ENCODE data around the gene TMEM222. TPM values are rescaled to one million over a fixed set of nuclear protein-coding genes. Genes with fewer than 3 reads are reported as not detected.

Gene TMEM222
- total RNA-seq, 2 experiments from 2014 or later = 22.0 to 25.4 TPM

DNA sequence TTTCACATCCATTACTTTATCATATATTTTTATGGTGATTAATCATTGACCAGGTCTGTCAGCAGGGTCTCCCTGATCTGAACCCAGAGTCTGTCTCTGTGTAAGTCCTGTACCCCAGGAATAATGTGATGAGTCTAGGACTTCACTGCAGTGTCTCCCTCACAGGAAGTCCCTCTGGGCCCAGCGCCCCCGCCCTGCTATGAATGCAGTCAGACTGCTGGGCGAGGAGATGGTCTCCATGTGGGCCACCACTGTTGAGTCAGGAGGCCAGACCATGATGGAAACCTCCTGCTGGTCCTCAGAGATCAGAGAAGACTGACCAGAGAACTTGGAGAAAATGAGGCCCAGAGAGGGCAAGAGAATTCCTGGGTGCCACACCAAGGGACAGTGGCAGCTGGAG is 9.5 kb downstream of the TMEM222 start:
- intact Hi-C loops (cut with micrococcal nuclease) = no loop called here
- H3K27ac Mint-ChIP-seq = no peak overlapping the region
- ATAC-seq (no peak), DNase-seq (no peak)
- ChIA-PET CTCF (interaction anchor here (1.1 to 4.8 kb wide), 4 partner anchors 8 to 64 kb away, joined by 3 to 48 read pairs (median 36); no protein-coding TSS in a partner anchor), POLR2A (interaction anchor here (0.9 to 4.3 kb wide), 2 partner anchors 11 to 35 kb away, joined by 3 to 25 read pairs; partner anchors contain the start of gene SYTL1)
- peaks cover 22% of the 10 kb centered on the region for H3K36me3 Mint-ChIP-seq (ENCODE audit: low read depth)
- no peaks in the 10 kb centered on the region for H3K9me3 Mint-ChIP-seq
- TF ChIP-seq, protein P1, sequence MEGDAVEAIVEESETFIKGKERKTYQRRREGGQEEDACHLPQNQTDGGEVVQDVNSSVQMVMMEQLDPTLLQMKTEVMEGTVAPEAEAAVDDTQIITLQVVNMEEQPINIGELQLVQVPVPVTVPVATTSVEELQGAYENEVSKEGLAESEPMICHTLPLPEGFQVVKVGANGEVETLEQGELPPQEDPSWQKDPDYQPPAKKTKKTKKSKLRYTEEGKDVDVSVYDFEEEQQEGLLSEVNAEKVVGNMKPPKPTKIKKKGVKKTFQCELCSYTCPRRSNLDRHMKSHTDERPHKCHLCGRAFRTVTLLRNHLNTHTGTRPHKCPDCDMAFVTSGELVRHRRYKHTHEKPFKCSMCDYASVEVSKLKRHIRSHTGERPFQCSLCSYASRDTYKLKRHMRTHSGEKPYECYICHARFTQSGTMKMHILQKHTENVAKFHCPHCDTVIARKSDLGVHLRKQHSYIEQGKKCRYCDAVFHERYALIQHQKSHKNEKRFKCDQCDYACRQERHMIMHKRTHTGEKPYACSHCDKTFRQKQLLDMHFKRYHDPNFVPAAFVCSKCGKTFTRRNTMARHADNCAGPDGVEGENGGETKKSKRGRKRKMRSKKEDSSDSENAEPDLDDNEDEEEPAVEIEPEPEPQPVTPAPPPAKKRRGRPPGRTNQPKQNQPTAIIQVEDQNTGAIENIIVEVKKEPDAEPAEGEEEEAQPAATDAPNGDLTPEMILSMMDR (IDR thresholded peaks at IDR 0.05) = no peak
- H3K4me3 Mint-ChIP-seq = no peak overlapping the region
- H3K27me3 Mint-ChIP-seq = no peaks in the 10 kb centered on the region
- H3K4me1 Mint-ChIP-seq (ENCODE audit: low read depth) = peaks cover 35% of the 10 kb centered on the region

DNA sequence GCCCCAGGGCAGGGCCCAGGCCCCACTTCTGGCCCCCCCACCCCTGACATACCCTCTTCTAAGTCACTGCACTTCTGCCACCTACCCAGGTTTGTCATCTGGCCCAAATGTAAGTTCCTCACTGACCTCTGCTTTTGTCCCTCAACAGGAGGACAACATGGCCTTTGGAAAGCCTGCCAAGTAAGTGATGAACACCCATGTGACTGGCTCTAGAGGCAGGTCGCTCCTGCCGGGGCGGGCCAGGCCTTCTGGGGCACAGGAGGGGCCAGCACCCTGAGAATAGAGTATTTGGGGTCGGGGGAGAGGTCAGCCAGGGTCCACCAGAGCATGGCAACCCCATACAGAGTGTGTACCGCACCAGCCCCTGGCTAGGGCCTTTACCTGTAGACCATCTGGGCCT is 10.0 kb downstream of the TMEM222 start:
- peaks cover 31% of the 10 kb centered on the region for H3K4me1 Mint-ChIP-seq (ENCODE audit: low read depth)
- DNase-seq = no peak
- H3K27me3 Mint-ChIP-seq = no peaks in the 10 kb centered on the region
- TF ChIP-seq, protein P1 (IDR thresholded peaks at IDR 0.05) = no peak
- no peaks in the 10 kb centered on the region for H3K9me3 Mint-ChIP-seq
- POLR2A ChIA-PET = interaction anchor here (0.7 to 4.3 kb wide), 3 partner anchors 9 to 34 kb away, joined by 3 to 25 read pairs (median 3); partner anchors contain the start of genes SYTL1 and TMEM222
- intact Hi-C loops (cut with micrococcal nuclease) = no loop called here
- no peak for ATAC-seq
- no peak overlapping the region for H3K4me3 Mint-ChIP-seq
- H3K27ac Mint-ChIP-seq = no peak overlapping the region
- CTCF ChIA-PET = interaction anchor here (0.6 to 4.8 kb wide), 34 partner anchors 8 to 318 kb away, joined by 3 to 50 read pairs (median 7); partner anchors contain the start of genes CD164L2, GPR3, MAP3K6 and SYTL1
- H3K36me3 Mint-ChIP-seq (ENCODE audit: low read depth) = peaks cover 24% of the 10 kb centered on the region

DNA sequence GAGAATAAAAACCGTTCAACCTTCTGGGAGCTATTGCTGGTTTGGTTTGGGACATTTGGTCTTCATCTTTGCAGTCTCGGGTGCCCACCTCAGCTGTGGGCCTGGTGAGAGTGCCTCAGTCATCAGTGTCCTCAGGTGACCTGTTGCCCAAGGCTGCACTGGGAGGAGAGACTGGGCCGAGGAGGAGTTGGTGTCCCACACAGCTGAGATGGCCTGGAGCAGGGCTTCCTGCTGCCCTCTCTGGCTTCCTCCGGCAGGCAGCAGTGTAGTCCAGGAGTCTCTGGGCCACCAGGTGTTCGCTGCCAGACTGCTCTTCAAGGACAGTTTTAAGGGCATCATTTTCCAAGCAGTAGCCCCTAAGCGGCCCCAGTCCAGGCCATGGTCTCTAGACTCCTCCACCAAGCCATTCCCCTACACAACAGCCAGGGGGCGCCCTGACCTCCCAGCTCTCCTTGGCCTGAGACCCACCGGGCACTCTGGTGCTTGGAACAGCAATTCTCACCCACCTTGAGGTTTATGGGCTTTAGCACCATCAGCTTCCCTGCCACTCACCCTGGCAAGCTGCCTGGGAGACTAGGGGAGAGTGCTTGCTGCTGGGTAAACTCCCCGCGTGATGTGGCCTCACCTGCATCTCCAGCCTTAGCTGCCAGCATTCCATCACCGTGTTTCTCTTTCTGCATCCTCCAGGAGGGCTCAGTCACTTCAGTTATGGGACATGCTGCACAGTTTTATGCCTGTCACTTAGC is 10.7 kb downstream of the TMEM222 start:
- peak; percentile 91 for ATAC-seq
- peaks cover 22% of the 10 kb centered on the region for H3K36me3 Mint-ChIP-seq (ENCODE audit: low read depth)
- H3K4me3 Mint-ChIP-seq = no peak overlapping the region
- no peak overlapping the region for H3K27ac Mint-ChIP-seq
- H3K4me1 Mint-ChIP-seq (ENCODE audit: low read depth) = peaks cover 27% of the 10 kb centered on the region
- peak; percentile 73 for DNase-seq
- no peaks in the 10 kb centered on the region for H3K27me3 Mint-ChIP-seq
- no peaks in the 10 kb centered on the region for H3K9me3 Mint-ChIP-seq
- TF ChIP-seq, protein P1 (IDR thresholded peaks at IDR 0.05) = peak; percentile 94
- ChIA-PET CTCF (interaction anchor here (0.6 to 4.8 kb wide), 44 partner anchors 9 to 317 kb away, joined by 3 to 50 read pairs (median 5); partner anchors contain the start of genes CD164L2, FCN3, GPR3 and MAP3K6), POLR2A (interaction anchor here (0.6 to 4.3 kb wide), 6 partner anchors 8 to 50 kb away, joined by 3 to 25 read pairs (median 3); partner anchors contain the start of genes CD164L2, SYTL1 and TMEM222)
- intact Hi-C loops (cut with micrococcal nuclease) = no loop called here

DNA sequence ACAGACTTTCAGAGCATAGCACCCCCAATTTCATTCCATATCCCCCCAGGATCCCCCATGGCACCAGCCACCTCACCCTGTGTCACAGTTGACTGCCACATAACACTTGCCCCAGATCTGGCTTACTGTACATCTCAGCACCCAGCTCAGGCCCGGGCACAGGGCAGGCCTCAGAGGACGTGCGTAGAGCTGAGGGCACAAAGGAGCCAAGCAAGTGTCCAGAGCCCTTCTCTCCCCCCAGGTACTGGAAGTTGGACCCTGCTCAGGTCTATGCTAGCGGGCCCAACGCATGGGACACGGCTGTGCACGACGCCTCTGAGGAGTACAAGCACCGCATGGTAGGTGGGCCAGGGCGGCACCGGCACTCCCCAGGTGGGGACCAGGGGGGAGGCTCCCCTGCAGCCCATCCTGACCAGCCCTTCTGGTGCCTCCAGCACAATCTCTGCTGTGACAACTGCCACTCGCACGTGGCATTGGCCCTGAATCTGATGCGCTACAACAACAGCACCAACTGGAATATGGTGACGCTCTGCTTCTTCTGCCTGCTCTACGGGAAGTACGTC is 11.8 kb downstream of the TMEM222 start:
- intact Hi-C loops (cut with micrococcal nuclease) = no loop called here

More for the DNA sequence above, 11.8 kb downstream of the TMEM222 start:
- TF ChIP-seq, protein P1 (IDR thresholded peaks at IDR 0.05) = no peak
- ATAC-seq (no peak), DNase-seq (no peak)
- POLR2A ChIA-PET = interaction anchor here (1.0 to 4.3 kb wide), 5 partner anchors 9 to 23 kb away, joined by 3 to 25 read pairs (median 3); partner anchors contain the start of gene SYTL1
- H3K27ac Mint-ChIP-seq = no peak overlapping the region
- no peak overlapping the region for H3K4me3 Mint-ChIP-seq
- CTCF ChIA-PET = interaction anchor here (0.8 to 4.8 kb wide), 28 partner anchors 10 to 316 kb away, joined by 3 to 50 read pairs (median 7); partner anchors contain the start of genes CD164L2, FCN3 and GPR3
- peaks cover 22% of the 10 kb centered on the region for H3K36me3 Mint-ChIP-seq (ENCODE audit: low read depth)
- H3K4me1 Mint-ChIP-seq (ENCODE audit: low read depth) = peaks cover 17% of the 10 kb centered on the region
- no peaks in the 10 kb centered on the region for H3K27me3 Mint-ChIP-seq
- no peaks in the 10 kb centered on the region for H3K9me3 Mint-ChIP-seq

Data from activated CD8-positive, alpha-beta T cell treated with anti-CD3 and anti-CD28 coated beads for 36 hours (primary cell).